ENCODE data around the gene TBCA.

GRCh38 chr5:77645995-77646639 is 130.0 kb downstream of the TBCA start:
- TF ChIP-seq CBFB (CRISPR knock-in tag; IDR thresholded peaks at IDR 0.05): no peak
- TF ChIP-seq, protein P1, sequence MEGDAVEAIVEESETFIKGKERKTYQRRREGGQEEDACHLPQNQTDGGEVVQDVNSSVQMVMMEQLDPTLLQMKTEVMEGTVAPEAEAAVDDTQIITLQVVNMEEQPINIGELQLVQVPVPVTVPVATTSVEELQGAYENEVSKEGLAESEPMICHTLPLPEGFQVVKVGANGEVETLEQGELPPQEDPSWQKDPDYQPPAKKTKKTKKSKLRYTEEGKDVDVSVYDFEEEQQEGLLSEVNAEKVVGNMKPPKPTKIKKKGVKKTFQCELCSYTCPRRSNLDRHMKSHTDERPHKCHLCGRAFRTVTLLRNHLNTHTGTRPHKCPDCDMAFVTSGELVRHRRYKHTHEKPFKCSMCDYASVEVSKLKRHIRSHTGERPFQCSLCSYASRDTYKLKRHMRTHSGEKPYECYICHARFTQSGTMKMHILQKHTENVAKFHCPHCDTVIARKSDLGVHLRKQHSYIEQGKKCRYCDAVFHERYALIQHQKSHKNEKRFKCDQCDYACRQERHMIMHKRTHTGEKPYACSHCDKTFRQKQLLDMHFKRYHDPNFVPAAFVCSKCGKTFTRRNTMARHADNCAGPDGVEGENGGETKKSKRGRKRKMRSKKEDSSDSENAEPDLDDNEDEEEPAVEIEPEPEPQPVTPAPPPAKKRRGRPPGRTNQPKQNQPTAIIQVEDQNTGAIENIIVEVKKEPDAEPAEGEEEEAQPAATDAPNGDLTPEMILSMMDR (CRISPR knock-in tag; IDR thresholded peaks at IDR 0.05): no peak
- no peak for TF ChIP-seq ZEB1 (IDR thresholded peaks at IDR 0.05; ENCODE audit: insufficient replicate concordance, low read depth)

Data from HepG2 (cell line).